IMR-90 (cell line): ENCODE data around the gene TAS2R42. TPM values are rescaled to one million over a fixed set of nuclear protein-coding genes. Genes with fewer than 3 reads are reported as not detected.

Experiments used
- ATAC-seq: fragments of 200-7000 bp; cut with Tn5 transposase; 2 replicates; pipeline ENCODE4 v1.9.1; 2020; ENCODE audit warnings: low read depth, mild to moderate bottlenecking, moderate library complexity
- Bru-seq: library from RNA; stranded (reverse); fragments of 400-500 nt; gene quantifications from one replicate; lab custom pipeline; 2021; lab: Mats Ljungman, UMichigan
- BruChase-seq, 2 experiments: library from RNA; stranded (reverse); fragments of 400-500 nt; gene quantifications; one replicate each; lab custom pipeline; 2021; lab: Mats Ljungman, UMichigan
- BruUV-seq: library from RNA; stranded (reverse); fragments of 400-500 nt; replicated peaks from 2 replicates; lab custom pipeline; 2021; lab: Mats Ljungman, UMichigan
- CTCF ChIA-PET: fragments of 300-600 bp; formaldehyde crosslinking; extraction: SDS; loops from one replicate; lab custom pipeline; 2021; ENCODE audit warnings: antibody characterized with exemption; lab: Yijun Ruan, JAX
- POLR2A ChIA-PET: fragments of 300-600 bp; sonication (Branson Sonifier 250); formaldehyde crosslinking; loops from one replicate; lab custom pipeline; 2022; ENCODE audit warnings: antibody characterized with exemption; ENCODE audit not compliant: unreplicated experiment; lab: Charles Lee
- DNase-seq: peaks from one replicate; pipeline ENCODE4 v3.0.0; 2013
- H2AFZ ChIP-seq: replicated peaks from 2 replicates; pipeline ENCODE3; 2013; ENCODE audit warnings: low read length, mild to moderate bottlenecking; ENCODE audit not compliant: poor library complexity
- H2AK5ac ChIP-seq: 2 replicates; pipeline ENCODE4 v1.6.1; 2013; ENCODE audit warnings: low read depth, low read length, inconsistent platforms
- H2AK9ac ChIP-seq: replicated peaks from 2 replicates; pipeline ENCODE3; 2013; ENCODE audit warnings: mild to moderate bottlenecking, low read depth, low read length, moderate library complexity; ENCODE audit not compliant: poor library complexity
- H2BK120ac ChIP-seq: 2 replicates; pipeline ENCODE4 v1.6.1; 2013; ENCODE audit warnings: low read depth, low read length, inconsistent platforms
- H2BK15ac ChIP-seq: 3 replicates; pipeline ENCODE4 v1.6.1; 2013; ENCODE audit warnings: low read depth, low read length, inconsistent platforms
- H2BK20ac ChIP-seq: 2 replicates; pipeline ENCODE4 v1.6.1; 2013; ENCODE audit warnings: low read depth, mild to moderate bottlenecking, inconsistent platforms, low read length, moderate library complexity
- H2BK5ac ChIP-seq: 2 replicates; pipeline ENCODE4 v1.6.1; 2013; ENCODE audit warnings: mild to moderate bottlenecking, low read depth, low read length, inconsistent platforms; ENCODE audit not compliant: poor library complexity, severe bottlenecking
- H3K14ac ChIP-seq: replicated peaks from 2 replicates; pipeline ENCODE4 v1.6.1; 2013; ENCODE audit warnings: low read depth, low read length, inconsistent platforms
- H3K18ac ChIP-seq: 2 replicates; pipeline ENCODE4 v1.6.1; 2013; ENCODE audit warnings: low read depth, low read length, control low read depth
- H3K23ac ChIP-seq: 2 replicates; pipeline ENCODE4 v1.6.1; 2013; ENCODE audit warnings: low read depth, low read length, inconsistent platforms
- H3K27ac ChIP-seq: 2 replicates; pipeline ENCODE4 v1.5.1; 2013; ENCODE audit warnings: mild to moderate bottlenecking, control low read depth, low read length; ENCODE audit not compliant: insufficient read depth
- H3K27me3 ChIP-seq: 2 replicates; pipeline ENCODE4 v1.6.1; 2013; ENCODE audit warnings: low read length; ENCODE audit not compliant: control insufficient read depth, insufficient read depth
- H3K36me3 ChIP-seq: 2 replicates; pipeline ENCODE4 v1.6.1; 2013; ENCODE audit warnings: low read length, mixed read lengths; ENCODE audit not compliant: control insufficient read depth, insufficient read depth
- H3K4ac ChIP-seq: 2 replicates; pipeline ENCODE4 v1.6.1; 2013; ENCODE audit warnings: low read depth, low read length, inconsistent platforms
- H3K4me1 ChIP-seq: 2 replicates; pipeline ENCODE4 v1.6.1; 2013; ENCODE audit warnings: low read length, mixed read lengths; ENCODE audit not compliant: control insufficient read depth, insufficient read depth
- H3K4me2 ChIP-seq: 2 replicates; pipeline ENCODE4 v1.6.1; 2013; ENCODE audit warnings: low read depth, mild to moderate bottlenecking, control low read depth, low read length, moderate library complexity
- H3K4me3 ChIP-seq: 2 replicates; pipeline ENCODE4 v1.5.1; 2013; ENCODE audit warnings: low read depth, mild to moderate bottlenecking, control low read depth, low read length, moderate library complexity; ENCODE audit not compliant: insufficient read depth
- H3K56ac ChIP-seq: 2 replicates; pipeline ENCODE4 v1.6.1; 2013; ENCODE audit warnings: low read length, inconsistent platforms; ENCODE audit not compliant: insufficient read depth; ENCODE audit errors: extremely low read depth
- H3K79me1 ChIP-seq, 2 experiments: 2 replicates each; pipeline ENCODE4 v1.6.1; 2013; ENCODE audit warnings: low read length in 2 of 2, inconsistent platforms in 1 of 2, low read depth in 1 of 2
- H3K9ac ChIP-seq: 2 replicates; pipeline ENCODE4 v1.6.1; 2013; ENCODE audit warnings: low read depth, low read length, control low read depth
- H3K9me1 ChIP-seq: 2 replicates; pipeline ENCODE4 v1.6.1; 2013; ENCODE audit warnings: low read length, inconsistent platforms; ENCODE audit not compliant: insufficient read depth
- H3K9me3 ChIP-seq: 2 replicates; pipeline ENCODE4 v1.6.1; 2013; ENCODE audit warnings: low read length; ENCODE audit not compliant: control insufficient read depth, insufficient read depth
- H4K20me1 ChIP-seq: 2 replicates; pipeline ENCODE4 v1.6.1; 2013; ENCODE audit warnings: low read length, inconsistent platforms; ENCODE audit not compliant: insufficient read depth
- H4K5ac ChIP-seq: 2 replicates; pipeline ENCODE4 v1.6.1; 2013; ENCODE audit warnings: mild to moderate bottlenecking, low read depth, low read length, control low read depth
- H4K8ac ChIP-seq, 2 experiments: 2 replicates each; pipeline ENCODE4 v1.6.1; 2013; ENCODE audit warnings: low read depth in 2 of 2, low read length in 2 of 2, control low read depth in 1 of 2, inconsistent platforms in 1 of 2
- H4K91ac ChIP-seq: 2 replicates; pipeline ENCODE4 v1.6.1; 2013; ENCODE audit warnings: low read depth, low read length, inconsistent platforms; ENCODE audit not compliant: insufficient read depth
- BHLHE40 ChIP-seq: fragments of 150-350 bp; IDR thresholded peaks from 2 replicates; pipeline ENCODE4 v1.6.1; 2016; ENCODE audit warnings: mild to moderate bottlenecking, low read depth, low read length
- CEBPB ChIP-seq: IDR thresholded peaks from 2 replicates; pipeline ENCODE4 v1.6.1; 2012; ENCODE audit warnings: low read depth, low read length, improper control_type of control experiment
- CHD1 ChIP-seq: IDR thresholded peaks from 2 replicates; pipeline ENCODE4 v1.6.1; 2012; ENCODE audit warnings: low read depth, low read length, improper control_type of control experiment
- CTCF ChIP-seq: conservative IDR thresholded peaks from 2 replicates; pipeline ENCODE4 v1.5.1; 2012; ENCODE audit warnings: mild to moderate bottlenecking, low read depth, low read length, improper control_type of control experiment
- FOS ChIP-seq: fragments of 150-350 bp; IDR thresholded peaks from 2 replicates; pipeline ENCODE4 v1.6.1; 2016; ENCODE audit warnings: low read depth, low read length
- MAFK ChIP-seq: IDR thresholded peaks from 2 replicates; pipeline ENCODE4 v1.6.1; 2012; ENCODE audit warnings: low read depth, low read length, improper control_type of control experiment
- MAZ ChIP-seq: IDR thresholded peaks from 2 replicates; pipeline ENCODE4 v1.6.1; 2012; ENCODE audit warnings: low read depth, mild to moderate bottlenecking, low read length, improper control_type of control experiment, moderate library complexity, borderline replicate concordance
- MXI1 ChIP-seq: IDR thresholded peaks from 2 replicates; pipeline ENCODE4 v1.6.1; 2012; ENCODE audit warnings: low read depth, mild to moderate bottlenecking, low read length, moderate library complexity, borderline replicate concordance
- NFE2L2 ChIP-seq: fragments of 150-350 bp; IDR thresholded peaks from 2 replicates; pipeline ENCODE4 v1.6.1; 2016; ENCODE audit warnings: low read depth, mild to moderate bottlenecking, low read length
- POLR2A ChIP-seq: IDR thresholded peaks from 2 replicates; pipeline ENCODE4 v1.6.1; 2012; ENCODE audit warnings: mild to moderate bottlenecking, low read depth, low read length
- RAD21 ChIP-seq: IDR thresholded peaks from 2 replicates; pipeline ENCODE4 v1.6.1; 2012; ENCODE audit warnings: low read length, improper control_type of control experiment
- RCOR1 ChIP-seq: IDR thresholded peaks from 2 replicates; pipeline ENCODE4 v1.6.1; 2012; ENCODE audit warnings: mild to moderate bottlenecking, low read length, improper control_type of control experiment; ENCODE audit not compliant: insufficient replicate concordance
- RFX5 ChIP-seq: IDR thresholded peaks from 2 replicates; pipeline ENCODE4 v1.8.0; 2012; ENCODE audit warnings: low read depth, mild to moderate bottlenecking, low read length, moderate library complexity
- SMC3 ChIP-seq: fragments of 150-350 bp; IDR thresholded peaks from 2 replicates; pipeline ENCODE4 v1.6.1; 2016; ENCODE audit warnings: low read depth, mild to moderate bottlenecking, antibody characterized with exemption, low read length, moderate library complexity
- WGBS, 2 experiments: methylation state at CpG; one replicate each; pipeline versions ENCODE4 v1.1.5 to v1.1.7; 2013; ENCODE audit warnings: missing lambda C conversion rate in 2 of 2; ENCODE audit not compliant: insufficient read length in 1 of 2; ENCODE audit errors: extremely low coverage in 2 of 2; 5-methylcytosine and 5-hydroxymethylcytosine counted together
- dilution Hi-C: fragments of 300-500 bp; cut with HindIII; formaldehyde crosslinking; loops from one replicate; pipeline ENCODE4 v1.14.3; 2018; ENCODE audit warnings: low sequenced_read_pairs; ENCODE audit not compliant: unreplicated experiment
- in situ Hi-C: fragments of 300-500 bp; cut with MboI; formaldehyde crosslinking; loops from 3 replicates; pipeline ENCODE4 v1.14.3; 2019; ENCODE audit warnings: low sequenced_read_pairs, inconsistent platforms, mixed read lengths
- intact Hi-C: fragments of 100-400 bp; cut with micrococcal nuclease; formaldehyde crosslinking; loops from 2 replicates; pipeline ENCODE4 v1.10.0; 2022
- long read RNA-seq: library from polyadenylated mRNA; unstranded; transcript quantifications from one replicate; pipeline ENCODE4 v2.0.0, GENCODE V29; 2021; ENCODE audit not compliant: unreplicated experiment
- polyA plus RNA-seq, 3 experiments: library from polyadenylated mRNA; depleted of rRNA; stranded (reverse); fragments of >200 nt; gene quantifications; 2 replicates each; pipeline ENCODE4 v1.2.3, GENCODE V29; 2012; ENCODE audit warnings: low replicate concordance in 1 of 3
- total RNA-seq: library from RNA; depleted of rRNA; stranded (reverse); fragments of >200 nt; gene quantifications from 2 replicates; pipeline ENCODE4 v1.2.3, GENCODE V29; 2012; rRNA removed
- TF ChIP-seq, protein P1 (sequence below): fragments of 150-350 bp; IDR thresholded peaks from 2 replicates; pipeline ENCODE4 v1.6.1; 2017; ENCODE audit warnings: mild to moderate bottlenecking, antibody characterized with exemption, low read length, low read depth
- TF ChIP-seq, protein P2 (sequence below): fragments of 150-350 bp; IDR thresholded peaks from 2 replicates; pipeline ENCODE4 v1.6.1; 2016; ENCODE audit warnings: low read depth, mild to moderate bottlenecking, low read length, moderate library complexity, borderline replicate concordance

Gene TAS2R42
- total RNA-seq (not detected in 2 replicates), polyA plus RNA-seq (2012; rRNA removed) (not detected in 2 replicates), Bru-seq, nascent RNA (not detected), BruChase-seq, experiment 1, labeled RNA remaining after a 6-hour chase (not detected), BruChase-seq, experiment 2, labeled RNA remaining after a 2-hour chase (not detected)
- polyA plus RNA-seq (2012; cell fraction: cytosol; rRNA removed), result not detected in 2 replicates
- not detected in 2 replicates for polyA plus RNA-seq (2012; cell fraction: nucleus; rRNA removed; ENCODE audit: low replicate concordance)
- long read RNA-seq, result 0 reads

- Histone ChIP-seq H4K91ac (no peak within 1 kb of the TSS), H2AFZ (no peak within 1 kb of the TSS), H2BK15ac (no peak within 1 kb of the TSS), H2BK20ac (no peak within 1 kb of the TSS), H3K4me3 (no peak within 1 kb of the TSS), H4K8ac (no peak within 1 kb of the TSS), H3K27me3 (0 out of 2 replicates have a peak, but pooled peaks cover 1% of the 10 kb centered on the region), H2AK9ac (no peak within 1 kb of the TSS), H2BK5ac (no peak within 1 kb of the TSS), H3K4ac (no peak within 1 kb of the TSS), H3K23ac (no peak within 1 kb of the TSS), H3K9me1 (no peaks in the 10 kb centered on the region), H3K4me2 (no peak within 1 kb of the TSS), H3K27ac (no peak within 1 kb of the TSS), H3K14ac (no peak within 1 kb of the TSS), H3K18ac (no peak within 1 kb of the TSS), H3K4me1 (no peaks in the 10 kb centered on the region), H3K9ac (no peak within 1 kb of the TSS), H4K5ac (no peak within 1 kb of the TSS), H3K9me3 (no peaks in the 10 kb centered on the region), H3K36me3 (no peaks in the 10 kb centered on the region), H3K56ac (no peak within 1 kb of the TSS), H2AK5ac (no peak within 1 kb of the TSS), H4K20me1 (no peaks in the 10 kb centered on the region), H2BK120ac (no peak within 1 kb of the TSS), H3K79me1 (no peaks in the 10 kb centered on the region)
- TF ChIP-seq BHLHE40 (no peak), SMC3 (no peak), RCOR1 (no peak), RFX5 (no peak), NFE2L2 (no peak), MAZ (no peak), POLR2A (no peak), CEBPB (no peak), CTCF (no peak), FOS (no peak), CHD1 (no peak), MAFK (no peak), MXI1 (no peak), RAD21 (no peak)
- TF ChIP-seq, protein P1, sequence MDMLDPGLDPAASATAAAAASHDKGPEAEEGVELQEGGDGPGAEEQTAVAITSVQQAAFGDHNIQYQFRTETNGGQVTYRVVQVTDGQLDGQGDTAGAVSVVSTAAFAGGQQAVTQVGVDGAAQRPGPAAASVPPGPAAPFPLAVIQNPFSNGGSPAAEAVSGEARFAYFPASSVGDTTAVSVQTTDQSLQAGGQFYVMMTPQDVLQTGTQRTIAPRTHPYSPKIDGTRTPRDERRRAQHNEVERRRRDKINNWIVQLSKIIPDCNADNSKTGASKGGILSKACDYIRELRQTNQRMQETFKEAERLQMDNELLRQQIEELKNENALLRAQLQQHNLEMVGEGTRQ, result no peak
- TF ChIP-seq, protein P2, sequence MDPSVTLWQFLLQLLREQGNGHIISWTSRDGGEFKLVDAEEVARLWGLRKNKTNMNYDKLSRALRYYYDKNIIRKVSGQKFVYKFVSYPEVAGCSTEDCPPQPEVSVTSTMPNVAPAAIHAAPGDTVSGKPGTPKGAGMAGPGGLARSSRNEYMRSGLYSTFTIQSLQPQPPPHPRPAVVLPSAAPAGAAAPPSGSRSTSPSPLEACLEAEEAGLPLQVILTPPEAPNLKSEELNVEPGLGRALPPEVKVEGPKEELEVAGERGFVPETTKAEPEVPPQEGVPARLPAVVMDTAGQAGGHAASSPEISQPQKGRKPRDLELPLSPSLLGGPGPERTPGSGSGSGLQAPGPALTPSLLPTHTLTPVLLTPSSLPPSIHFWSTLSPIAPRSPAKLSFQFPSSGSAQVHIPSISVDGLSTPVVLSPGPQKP, result no peak
- in situ Hi-C loops, result no loop called here
- dilution Hi-C loops, result loop anchor here (25.0 kb wide), 1 partner anchor 400 kb away; no protein-coding TSS in a partner anchor
- WGBS, 2 experiments, result no CpG with 5 or more reads among the region's 2 CpGs
- ATAC-seq (no peak), DNase-seq (no peak)
- ChIA-PET CTCF (no interaction called here), POLR2A (no interaction called here)
- no TSS peak for BruUV-seq
- intact Hi-C loops, result no loop called here
These were observed at the start of gene TAS2R42 for GRCh38 chr12:11186837-11187236. TSS of gene TAS2R42 (minus strand) at chr12:11186937. CDS start at chr12:11186937, 0 bp downstream.
